ENCODE measurements around the gene SCMH1.

GRCh38 chr1:41160498-41161110 lies 81.5 kb downstream of the SCMH1 start:
- TF ChIP-seq POLR2A (IDR thresholded peaks at IDR 0.05; ENCODE audit: low read length) (no peak), GATA1 (IDR thresholded peaks at IDR 0.05; ENCODE audit: low read depth, low read length) (no peak)
